HG02870 (cell line): ENCODE measurements around the gene ZBTB7A.
"Not testable (repeated sequence)": the region's sequence is repeated elsewhere in the genome, so short reads cannot be mapped to it uniquely, and the experiment has no call there.

ENCODE experiments used
- ATAC-seq: cut with Tn5 transposase; IDR thresholded peaks from one replicate; pipeline ENCODE4 v1.9.1; 2021; ENCODE audit warnings: mild to moderate bottlenecking, moderate library complexity; ENCODE audit not compliant: unreplicated experiment

ZBTB7A gene

DNA sequence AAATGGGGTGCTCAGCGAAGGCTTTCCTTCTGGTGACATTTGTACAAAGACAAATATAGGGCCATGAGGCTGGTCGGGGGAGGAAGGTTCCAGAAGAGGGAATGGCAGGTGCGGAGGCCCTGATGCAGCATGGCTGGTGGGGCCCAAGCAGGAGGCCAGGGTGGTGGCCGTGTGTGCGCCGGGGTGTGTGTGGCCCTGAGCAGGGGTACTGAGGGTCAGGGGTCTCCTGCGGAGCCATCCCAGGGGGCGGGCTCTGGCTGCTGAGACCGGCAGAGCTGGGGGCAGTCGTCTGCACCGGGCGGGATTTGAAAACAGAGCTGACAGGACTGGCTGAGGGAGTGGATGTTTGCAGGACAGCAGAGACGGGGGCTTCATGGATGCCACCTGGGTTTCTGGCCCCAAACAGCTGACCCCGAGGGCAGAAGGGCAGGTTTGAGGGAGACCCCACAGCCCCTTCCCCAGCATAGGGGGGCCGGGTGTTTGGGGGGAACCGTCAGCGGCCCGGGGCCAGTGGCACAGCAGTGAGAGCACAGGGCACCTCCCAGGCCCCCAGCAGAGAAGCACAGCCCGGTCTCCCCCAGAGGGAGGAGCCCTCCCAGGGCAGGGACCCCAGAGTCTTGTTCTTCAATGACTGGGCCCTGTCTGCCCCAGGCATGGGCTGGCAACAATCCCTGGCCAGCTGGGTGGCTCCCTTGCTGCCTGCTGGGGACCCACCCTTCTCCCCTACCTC lies 47.8 kb downstream of the ZBTB7A start:
- no peak for ATAC-seq

DNA sequence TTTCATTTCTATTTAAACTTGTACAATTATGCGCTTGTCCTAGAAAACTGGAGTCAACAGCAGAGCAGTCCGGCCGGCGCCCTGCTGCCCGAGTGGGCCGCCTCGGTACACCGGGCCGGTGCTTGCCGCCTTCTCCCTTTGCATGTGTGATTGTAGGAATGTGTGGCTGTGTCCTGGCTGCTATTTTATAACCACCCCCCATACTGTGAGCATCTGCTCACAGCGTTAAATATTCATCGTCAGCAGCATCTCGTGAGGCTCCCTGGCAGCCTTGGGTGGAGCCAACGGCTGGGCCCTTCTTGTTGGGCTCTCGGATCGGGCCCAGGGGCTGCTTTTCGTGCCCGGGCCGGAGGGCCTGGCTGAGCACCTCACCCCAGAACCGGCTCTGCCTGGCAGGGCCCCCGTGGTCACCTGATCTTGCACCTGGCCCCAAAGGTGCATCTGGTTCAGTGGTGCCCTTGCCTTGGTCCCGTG lies 48.5 kb downstream of the ZBTB7A start:
- ATAC-seq, result no peak

DNA sequence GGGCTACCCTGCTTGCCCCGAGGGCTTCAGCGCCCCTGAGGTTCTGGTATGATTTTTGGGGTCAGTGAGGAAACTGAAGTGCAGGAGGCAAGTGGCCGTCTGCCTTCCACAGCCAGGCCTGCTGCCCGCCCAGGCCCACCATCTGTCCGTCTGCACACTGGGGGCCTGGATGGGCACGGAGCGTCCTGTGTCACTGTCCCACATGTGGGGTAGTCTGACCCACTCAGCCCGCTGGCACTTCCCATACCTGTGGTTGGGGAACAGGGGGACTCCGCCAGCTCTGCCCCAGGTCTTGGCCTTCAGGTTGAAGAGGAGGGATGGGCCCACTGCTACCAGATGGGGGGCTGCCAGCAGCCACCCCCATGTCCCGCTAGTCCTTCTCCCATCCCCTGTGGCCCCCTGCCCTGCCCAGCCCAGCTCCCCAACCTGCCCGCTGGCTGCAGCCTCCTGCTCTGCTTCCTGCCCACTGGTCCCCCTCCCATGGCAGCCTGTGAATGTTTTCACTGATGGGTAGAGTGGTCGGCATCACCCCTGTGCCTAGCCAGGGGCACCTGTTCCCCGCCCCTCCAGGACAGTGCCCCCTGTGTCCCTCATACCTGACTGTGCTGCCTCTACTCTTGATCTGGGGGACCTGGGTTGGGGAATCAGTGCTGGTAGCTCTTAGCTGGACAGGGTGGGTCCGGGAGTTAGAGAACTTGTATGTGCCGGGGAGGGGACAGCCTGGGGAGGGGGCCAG lies 49.6 kb downstream of the ZBTB7A start:
- ATAC-seq, result no peak

DNA sequence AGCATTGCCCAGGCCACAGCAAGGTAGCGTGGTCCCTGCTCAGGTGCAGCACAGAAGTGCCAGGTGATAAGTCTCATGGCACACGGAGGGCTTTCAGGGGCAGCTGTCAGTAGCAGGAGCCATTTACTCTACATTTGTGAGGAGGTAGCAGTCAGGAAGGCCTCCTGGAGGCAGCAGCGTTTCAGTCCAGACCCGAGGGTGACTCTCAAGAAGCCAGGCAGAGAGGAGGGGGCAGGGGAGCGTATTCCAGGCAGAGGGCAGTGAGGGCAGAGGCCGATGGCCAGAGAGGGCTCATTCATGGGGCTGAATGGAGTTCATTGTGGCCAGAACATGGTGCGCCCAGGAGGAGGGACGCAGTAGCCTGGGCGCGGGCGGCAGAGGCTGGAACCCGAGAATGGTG lies 50.2 kb downstream of the ZBTB7A start:
- ATAC-seq, result no peak

DNA sequence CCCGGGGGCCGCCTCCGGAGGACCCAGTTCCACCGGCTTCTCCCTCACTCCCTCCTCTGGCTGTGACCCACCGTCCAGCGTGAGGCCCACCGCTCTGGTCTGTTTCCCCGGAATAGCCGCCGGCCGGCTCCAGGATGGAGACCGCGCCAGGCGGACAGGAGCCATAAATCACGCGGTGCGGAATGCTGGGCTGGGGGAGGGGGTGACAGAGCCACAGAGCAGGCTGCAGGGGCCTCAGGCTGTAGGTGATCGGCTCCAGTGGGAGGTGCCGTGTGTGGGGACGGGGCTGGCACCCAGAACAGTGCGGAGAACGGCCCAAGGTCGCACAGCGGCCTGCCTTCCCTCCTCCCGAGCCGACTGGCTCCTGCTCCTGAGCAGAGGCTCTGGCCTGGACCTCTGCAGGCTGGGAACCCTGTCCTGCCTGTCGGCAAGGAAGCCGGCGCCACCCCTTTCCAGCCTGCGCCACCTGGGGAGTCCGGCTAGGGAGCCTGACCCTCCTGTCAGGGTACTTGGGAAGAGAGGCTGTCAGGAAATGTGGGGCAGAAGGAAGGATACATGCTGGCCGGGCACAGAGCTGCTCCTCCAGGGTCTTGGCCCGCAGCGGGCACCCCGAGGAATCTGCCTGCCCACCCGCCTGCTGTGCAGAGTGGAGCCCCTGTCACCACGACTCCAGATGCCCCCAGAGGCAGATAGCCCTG lies 50.8 kb downstream of the ZBTB7A start:
- ATAC-seq, result no peak

DNA sequence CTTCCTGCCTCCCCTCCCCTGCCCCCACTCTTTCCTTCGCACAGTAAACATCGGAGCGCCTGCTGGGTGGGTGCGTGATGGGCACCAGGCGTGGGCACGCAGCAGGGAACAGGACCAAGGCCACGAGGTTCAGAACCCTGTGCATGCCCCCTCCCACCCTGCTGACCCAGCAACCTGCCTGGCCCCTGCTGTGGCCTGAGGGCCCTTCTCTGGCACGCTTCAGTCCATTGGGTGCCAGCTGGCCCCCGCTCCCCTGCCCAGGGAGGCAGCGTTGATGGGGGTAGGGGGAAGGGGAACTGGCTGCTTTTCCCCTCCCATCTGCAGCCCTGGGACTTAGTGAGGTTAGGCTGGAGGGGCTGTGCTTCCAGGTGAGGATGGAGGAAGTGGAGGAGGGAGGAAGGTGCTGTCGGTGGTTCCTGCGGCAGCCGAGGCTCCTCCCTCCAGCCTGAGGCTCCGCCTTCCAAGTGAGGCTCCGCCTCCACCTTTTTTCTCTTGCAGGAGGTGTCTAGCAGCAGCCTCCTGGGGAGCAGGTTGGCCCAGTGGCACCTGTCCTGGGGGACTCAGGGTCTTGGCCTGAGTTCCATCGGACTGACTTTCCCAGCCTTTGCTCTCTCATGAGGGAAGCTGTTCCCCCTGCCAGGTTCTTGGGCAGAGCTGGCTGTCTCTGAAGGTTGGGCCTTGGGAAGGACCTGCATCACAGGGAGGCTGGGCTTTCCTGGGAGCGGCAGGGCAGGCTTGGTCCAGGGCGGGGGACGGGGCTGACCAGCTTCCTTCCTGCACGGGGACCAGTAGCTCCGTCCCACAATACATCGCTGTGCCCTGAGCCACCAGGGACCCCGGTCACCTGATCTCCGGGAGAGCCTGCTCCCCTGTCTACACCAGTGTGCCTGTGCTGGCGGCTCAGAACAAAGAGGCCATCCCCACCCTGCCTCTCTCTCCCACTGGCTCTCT lies 51.9 kb downstream of the ZBTB7A start:
- ATAC-seq, result no peak

DNA sequence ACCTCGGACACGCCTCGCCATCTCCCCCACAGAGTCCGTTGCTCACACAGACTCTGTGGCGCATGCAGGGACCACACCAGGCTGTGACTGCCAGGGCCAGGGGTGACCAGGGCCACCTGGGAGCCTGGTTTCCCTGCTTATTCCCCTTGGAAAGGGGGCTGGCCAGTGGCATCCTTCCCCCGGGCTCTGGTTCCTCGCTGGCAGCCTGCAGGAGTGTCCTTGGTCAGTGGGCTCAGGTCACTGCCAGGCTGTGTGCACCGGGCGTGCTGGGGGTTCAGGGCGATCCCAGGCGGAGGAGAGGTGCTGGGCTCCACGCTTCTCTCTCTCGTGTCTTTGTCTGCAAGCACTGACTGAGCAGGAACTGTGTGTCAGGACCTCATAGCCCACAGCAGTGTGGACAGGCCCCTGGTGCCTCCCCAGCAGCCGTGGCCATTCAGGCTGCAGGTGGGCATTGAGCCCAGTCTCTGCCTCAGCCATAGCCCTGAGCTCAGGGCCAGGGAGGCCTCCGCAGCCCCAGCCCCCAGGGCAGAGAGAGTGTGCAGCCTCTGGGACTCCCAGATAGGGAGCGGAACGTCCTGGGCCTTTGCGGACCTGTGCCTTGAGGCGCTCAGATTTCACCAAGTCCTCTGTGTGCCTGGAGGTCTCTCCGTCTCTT lies 52.7 kb downstream of the ZBTB7A start:
- no peak for ATAC-seq

DNA sequence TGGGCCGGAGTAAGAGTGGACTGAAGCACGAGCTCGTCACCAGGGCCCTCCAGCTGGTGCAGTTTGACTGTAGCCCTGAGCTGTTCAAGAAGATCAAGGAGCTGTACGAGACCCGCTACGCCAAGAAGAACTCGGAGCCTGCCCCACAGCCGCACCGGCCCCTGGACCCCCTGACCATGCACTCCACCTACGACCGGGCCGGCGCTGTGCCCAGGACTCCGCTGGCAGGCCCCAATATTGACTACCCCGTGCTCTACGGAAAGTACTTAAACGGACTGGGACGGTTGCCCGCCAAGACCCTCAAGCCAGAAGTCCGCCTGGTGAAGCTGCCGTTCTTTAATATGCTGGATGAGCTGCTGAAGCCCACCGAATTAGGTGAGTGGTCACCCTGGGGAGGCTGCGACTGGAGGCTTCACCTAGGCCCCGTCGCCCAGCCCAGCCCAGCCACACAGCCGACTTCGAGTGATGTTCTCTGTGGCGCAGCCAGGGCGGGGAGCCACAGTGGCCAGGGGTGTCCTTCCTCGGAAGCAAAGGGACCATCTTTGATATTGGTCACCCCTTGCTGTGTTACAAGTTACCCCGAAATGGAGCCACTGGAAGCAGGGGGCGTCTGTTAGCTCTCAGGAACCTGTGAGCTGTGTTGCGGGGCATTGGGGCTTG lies 53.6 kb downstream of the ZBTB7A start:
- no peak for ATAC-seq

DNA sequence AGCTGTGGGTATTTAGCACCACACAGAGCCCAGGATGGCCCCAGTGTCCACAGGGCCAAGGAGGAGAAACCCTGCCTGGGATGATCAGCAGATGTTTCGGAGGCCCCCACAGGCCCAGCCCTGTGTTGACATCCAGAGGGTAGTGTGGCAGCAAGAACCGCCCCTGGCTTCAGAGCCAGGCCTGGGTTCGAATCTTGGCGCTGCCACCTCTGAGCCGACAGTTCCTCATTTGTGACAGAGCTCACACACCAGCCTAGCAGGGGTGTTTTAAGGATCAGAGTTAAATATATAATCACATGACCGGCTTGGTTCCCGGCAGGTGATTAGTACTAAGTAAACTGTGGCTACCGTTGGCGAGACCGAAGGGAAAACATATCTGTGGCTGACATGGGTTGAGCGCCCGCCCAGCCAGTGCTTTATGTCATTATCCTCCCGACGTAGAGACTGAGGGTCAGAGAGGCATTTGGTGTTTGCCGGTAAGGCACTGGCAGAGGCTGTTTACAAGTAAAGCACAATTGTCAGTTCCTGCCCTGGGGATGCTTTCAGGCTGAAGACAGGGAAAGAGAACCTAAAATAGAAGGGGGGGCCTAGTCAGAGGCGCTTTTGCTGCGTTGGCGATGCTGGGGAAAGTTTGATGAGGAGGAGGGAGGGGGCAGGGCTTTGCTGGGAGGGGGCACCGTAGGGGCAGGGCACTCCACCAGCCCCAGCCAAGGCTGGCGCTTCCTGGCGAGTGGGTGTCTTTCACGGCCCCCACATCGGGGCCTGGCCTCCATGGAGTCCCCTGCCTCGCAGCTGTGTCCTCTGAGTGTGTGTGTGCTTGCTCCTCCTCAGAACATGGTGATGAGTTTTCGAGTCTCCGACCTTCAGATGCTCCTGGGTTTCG lies 54.4 kb downstream of the ZBTB7A start:
- ATAC-seq, result no peak

DNA sequence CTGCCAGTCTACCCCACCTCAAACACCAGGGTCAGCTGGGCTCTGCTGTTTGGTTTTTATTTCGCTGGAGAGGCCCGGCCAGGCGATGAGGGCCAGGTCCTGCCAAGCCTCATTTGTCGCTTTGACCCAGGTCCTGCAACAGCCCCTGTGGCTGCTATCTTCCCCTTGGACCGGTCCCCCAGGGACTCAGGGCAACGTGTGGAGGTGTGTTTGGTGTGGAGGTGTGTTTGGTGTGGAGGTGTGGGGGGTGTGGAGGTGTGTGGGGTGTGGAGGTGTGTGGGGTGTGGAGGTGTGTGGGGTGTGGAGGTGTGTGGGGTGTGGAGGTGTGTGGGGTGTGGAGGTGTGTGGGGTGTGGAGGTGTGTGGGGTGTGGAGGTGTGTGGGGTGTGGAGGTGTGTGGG lies 55.3 kb downstream of the ZBTB7A start:
- ATAC-seq, result not testable (repeated sequence)

DNA sequence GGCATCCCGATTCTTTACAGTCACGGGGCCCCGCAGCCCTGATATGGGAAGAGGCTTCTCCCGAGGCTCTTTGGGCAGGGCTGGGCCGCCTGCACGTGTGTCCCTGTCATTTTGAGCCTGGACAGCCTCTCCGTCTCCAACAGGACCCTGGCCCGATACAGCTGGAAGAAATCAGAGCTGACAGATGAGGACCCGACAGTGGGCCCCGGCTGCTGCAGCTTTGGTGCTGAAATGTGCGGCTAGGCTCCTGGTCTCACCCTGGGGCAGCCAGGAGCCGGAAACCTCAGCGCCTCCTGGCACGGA lies 55.9 kb downstream of the ZBTB7A start:
- ATAC-seq, result no peak

DNA sequence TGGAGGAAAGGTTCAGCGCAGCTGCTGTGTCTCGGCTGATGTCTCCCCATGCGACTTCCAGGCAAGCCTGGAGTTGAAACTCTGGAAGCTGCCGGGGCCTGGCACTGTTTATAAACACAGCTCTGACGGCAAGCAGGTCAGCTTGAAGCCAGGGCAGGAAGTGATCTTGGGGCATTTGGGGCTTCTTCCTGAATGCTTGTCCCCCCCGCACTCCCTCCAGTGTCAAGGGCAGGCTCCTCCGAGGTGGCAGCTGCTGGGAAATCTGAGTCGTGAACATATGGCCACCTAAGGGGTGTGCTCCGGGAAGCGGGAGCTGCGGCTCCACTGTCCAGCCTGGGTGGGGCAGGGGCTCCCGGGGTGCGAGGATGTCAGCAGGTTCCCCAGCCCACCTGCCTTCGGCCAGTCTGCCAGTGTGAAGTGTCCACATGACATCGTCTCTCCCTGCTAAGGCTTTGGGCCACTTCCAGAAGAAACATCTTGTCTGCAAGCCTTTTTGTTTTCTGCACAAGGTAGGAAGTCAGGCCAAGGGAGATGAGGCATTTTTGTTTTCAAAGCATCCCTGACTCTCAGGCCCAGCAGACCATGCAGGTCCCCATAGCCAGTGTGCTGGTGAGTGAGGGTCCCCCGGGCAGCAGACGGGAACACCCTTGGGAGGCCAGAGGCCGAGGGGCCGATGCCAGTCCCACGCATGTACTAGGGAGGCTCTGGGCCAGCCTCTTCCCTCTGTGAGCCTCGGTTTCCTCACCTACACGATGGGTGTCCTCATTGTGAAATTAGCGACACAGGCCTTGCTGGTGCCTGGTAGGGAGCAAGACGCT lies 56.5 kb downstream of the ZBTB7A start:
- no peak for ATAC-seq

DNA sequence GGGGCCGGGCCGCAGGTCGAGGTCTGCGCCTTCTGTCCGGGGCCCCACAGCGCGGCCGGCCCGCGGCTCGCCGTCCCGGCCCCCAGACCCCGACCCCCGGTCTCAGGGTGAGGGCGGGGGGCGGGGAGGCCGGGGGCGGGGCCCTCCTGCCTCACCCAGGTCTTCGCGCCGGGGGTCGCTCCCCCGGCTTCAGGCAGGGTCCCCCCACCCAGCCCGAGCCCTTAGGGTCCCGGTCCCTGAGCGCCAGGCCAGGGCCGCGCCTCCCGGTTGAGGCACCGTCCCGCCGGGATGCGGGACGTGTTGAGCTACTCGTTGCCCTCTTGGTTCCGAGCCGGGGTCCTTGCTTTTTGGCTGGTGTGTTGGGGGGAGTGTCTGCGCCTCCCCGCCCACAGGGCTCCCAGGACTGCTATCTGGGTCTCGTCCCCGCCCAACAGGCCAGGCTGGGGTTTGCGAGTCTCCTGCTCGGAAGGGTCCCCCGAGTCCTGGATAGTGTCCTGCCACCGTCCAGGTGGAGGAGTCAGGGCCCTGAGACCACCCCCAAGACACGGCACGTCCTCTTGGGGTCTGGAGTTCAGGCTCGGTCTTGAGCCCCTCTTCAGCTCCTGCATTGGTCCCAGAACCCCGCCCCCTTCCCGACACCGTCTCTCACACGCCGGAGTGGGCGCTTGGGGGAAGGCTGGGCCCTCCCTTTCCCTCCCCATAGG lies 58.7 kb downstream of the ZBTB7A start:
- peak; percentile 10 for ATAC-seq

DNA sequence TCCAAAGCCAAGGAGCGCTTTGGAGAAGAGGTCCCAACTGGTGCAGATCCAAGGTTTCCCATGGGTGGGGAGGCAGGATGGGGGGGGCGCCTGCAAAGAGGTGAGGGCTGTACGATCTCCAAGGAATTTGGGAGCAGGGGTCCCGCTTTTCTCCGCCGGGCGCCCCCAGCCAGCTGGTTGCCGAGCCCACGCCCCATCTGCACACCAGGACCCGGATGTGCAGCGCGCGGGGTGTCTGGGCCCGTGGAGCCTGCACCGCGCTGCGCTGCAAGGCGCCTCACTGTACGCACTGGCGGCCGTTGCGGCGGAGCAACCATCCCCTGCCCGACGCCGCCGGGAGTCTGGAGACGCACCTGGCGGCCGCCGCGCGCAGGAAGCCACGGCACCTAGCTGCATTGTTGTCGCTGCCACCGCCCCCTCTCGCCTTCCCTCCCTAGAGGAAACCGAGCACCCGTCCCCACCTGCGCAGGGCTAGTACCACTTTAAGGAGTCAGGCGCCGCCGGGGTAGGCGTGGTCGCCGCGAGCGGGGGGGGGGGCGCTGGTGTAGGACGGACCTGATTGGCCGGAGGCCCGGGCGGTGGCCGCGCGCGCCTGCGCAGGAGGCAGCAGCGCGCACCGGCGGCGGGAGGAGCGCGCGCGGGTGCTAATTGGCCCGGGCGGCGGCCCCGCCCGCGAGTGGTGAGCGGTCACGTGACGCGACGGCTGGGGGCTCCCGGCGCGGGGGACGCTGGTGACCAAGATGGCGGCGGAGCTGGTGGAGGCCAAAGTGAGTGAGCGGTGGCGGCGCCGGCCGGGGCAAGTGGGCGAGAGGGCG lies 59.5 kb downstream of the ZBTB7A start, which contains the start of gene PIAS4:
TSS of gene PIAS4 (plus strand) at position 716 of the 815 bp plus-strand sequence. CDS start at position 741, 25 bp downstream.
- peak; percentile 76 for ATAC-seq

DNA sequence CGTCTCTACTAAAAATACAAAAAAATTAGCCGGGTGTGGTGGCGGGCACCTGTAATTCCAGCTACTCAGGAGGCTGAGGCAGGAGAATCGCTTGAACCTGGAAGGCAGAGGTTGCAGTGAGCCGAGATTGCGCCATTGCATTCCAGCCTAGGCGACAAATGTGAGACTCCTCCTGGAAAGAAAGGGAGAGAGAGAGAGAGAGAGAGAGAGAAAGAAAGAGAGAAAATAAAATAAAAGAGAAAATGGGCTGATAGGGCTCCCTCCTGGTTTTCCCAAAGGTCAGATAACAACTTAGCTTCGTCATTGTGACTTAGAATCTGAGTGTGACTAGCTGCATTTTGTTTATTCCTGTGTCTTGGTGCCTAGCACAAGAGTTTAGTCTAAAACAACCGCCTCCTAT lies 61.3 kb downstream of the ZBTB7A start:
- not testable (repeated sequence) for ATAC-seq

DNA sequence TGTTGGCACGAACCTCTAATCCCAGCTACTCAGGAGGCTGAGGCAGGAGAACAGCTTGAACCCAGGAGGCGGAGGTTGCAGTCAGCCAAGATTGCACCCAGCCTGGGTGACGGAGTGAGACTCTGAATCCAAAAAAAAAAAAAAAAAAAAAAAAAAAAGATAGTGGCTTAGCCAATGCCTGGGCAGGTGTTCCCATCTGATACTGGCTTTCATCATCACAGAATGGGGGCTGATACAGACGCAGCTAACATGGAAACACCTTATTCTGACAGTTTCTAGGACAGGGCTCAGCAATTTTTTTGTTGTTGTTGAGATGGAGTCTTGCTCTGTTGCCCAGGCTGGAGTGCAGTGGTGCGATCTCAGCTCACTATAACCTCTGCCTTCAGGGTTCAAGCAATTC lies 65.9 kb downstream of the ZBTB7A start:
- ATAC-seq, result not testable (repeated sequence)
